Activated naive CD8-positive, alpha-beta T cell treated with anti-CD3 and anti-CD28 coated beads, Interleukin-2, amount 50 U/mL, for 24 hours (primary cell): ENCODE results near the gene IMPDH2.

Experiments used
- ATAC-seq: fragments of 150-1000 bp; cut with Tn5 transposase; one replicate; pipeline ENCODE4 v1.10.0; 2021
- DNase-seq: peaks from one replicate; pipeline ENCODE4 v3.0.0; 2021
- H3K27ac Mint-ChIP-seq: one replicate; pipeline ENCODE4 v1.8.0; 2021; ENCODE audit warnings: mild to moderate bottlenecking, mixed read lengths
- H3K27me3 Mint-ChIP-seq: one replicate; pipeline ENCODE4 v1.8.0; 2021; ENCODE audit warnings: mixed read lengths
- H3K36me3 Mint-ChIP-seq: one replicate; pipeline ENCODE4 v1.8.0; 2021; ENCODE audit warnings: low read depth, mixed read lengths
- H3K4me1 Mint-ChIP-seq: one replicate; pipeline ENCODE4 v1.8.0; 2021; ENCODE audit warnings: mixed read lengths
- H3K4me3 Mint-ChIP-seq: one replicate; pipeline ENCODE4 v1.8.0; 2021; ENCODE audit warnings: mild to moderate bottlenecking, moderate library complexity, mixed read lengths
- H3K9me3 Mint-ChIP-seq: one replicate; pipeline ENCODE4 v1.8.0; 2021; ENCODE audit warnings: mixed read lengths

IMPDH2 gene

DNA sequence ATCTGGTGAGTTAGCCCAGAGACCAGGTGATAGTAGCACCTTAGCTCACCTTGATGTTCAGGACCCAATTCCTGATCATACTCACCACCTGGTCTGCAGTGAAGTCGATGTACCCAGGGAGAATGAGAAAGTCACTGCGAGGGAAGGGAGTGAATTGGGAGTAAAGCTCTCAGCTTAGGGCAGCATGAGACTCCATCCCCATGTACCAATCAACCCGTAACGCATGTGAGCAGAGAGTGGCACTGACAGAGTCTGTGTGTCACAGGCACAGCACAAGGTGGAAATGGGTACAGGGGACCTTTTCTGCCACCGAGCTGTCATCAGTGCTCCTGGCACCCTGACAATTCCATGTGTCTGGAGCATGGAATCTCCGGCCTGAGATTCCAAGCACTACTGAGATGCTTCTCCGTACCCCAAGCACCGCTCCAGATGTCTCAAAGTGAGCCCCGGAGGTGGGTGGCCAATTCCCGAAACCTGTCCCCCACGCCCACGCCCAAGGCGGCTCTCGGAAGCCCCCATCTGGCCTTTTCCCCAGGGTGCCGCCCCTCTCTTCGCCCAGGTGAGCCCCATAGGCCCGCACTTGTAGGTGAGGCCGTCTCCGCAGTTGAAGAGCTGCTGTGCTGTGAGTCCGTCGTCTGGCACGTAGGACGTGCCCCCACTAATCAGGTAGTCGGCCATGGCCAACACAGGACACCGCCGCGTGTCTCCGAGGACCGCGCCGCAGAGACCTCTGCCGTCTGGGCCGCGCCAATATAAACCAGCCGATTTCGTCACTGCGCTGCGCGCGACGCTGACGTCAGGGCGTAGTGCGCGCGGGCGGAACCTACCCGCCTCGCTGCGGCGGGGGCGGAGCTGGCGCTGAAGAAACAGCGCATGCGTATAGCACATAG is at the start of gene IMPDH2:
Gene IMPDH2, minus strand, starts transcription at position 726 of the 890 bp plus-strand sequence. Its CDS starts 48 bp downstream, at position 678.
- DNase-seq, result peak; percentile 96
- Mint-ChIP-seq H3K27ac (peak within 1 kb of the TSS; percentile 92), H3K9me3 (no peaks in the 10 kb centered on the region), H3K4me3 (peak within 1 kb of the TSS; percentile 85), H3K27me3 (no peaks in the 10 kb centered on the region), H3K4me1 (peaks cover 57% of the 10 kb centered on the region), H3K36me3 (peaks cover 78% of the 10 kb centered on the region)
- ATAC-seq, result peak; percentile 86

DNA sequence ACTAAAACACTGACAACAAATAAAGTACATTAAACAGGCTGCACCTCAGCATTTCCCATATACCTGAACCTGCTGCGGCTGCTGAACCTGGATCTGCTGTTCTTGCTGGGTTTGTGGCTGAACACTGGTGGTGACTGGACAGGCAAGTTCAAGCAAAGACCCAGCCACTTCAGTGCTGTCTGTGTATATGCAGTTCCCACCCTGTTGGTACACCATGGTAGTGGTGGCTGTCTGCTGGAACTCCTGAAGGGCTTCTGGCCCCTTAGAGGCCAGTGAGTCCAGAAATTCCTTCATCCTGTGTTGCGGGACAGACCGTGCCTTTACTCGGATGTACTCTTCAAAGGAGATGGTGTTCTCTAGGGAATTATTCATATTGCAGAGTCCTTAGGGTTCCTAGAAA is 47.4 kb upstream of the IMPDH2 start:
- Mint-ChIP-seq H3K4me3 (no peak overlapping the region), H3K27ac (no peak overlapping the region), H3K36me3 (peaks cover 39% of the 10 kb centered on the region), H3K9me3 (no peaks in the 10 kb centered on the region), H3K27me3 (no peaks in the 10 kb centered on the region), H3K4me1 (peaks cover 3% of the 10 kb centered on the region)
- DNase-seq (no peak), ATAC-seq (no peak)

- no peak overlapping the region for H3K27ac Mint-ChIP-seq
- DNase-seq, result no peak
- peaks cover 3% of the 10 kb centered on the region for H3K4me1 Mint-ChIP-seq
- H3K9me3 Mint-ChIP-seq, result no peaks in the 10 kb centered on the region
- ATAC-seq, result no peak
- no peak overlapping the region for H3K4me3 Mint-ChIP-seq
- no peaks in the 10 kb centered on the region for H3K27me3 Mint-ChIP-seq
- peaks cover 39% of the 10 kb centered on the region for H3K36me3 Mint-ChIP-seq
Observed at GRCh38 chr3:49076116-49076515, 46.9 kb upstream of the IMPDH2 start.

- no peaks in the 10 kb centered on the region for H3K9me3 Mint-ChIP-seq
- peaks cover 23% of the 10 kb centered on the region for H3K36me3 Mint-ChIP-seq
- no peak for ATAC-seq
- H3K27ac Mint-ChIP-seq, result no peak overlapping the region
- H3K27me3 Mint-ChIP-seq, result no peaks in the 10 kb centered on the region
- peaks cover 6% of the 10 kb centered on the region for H3K4me1 Mint-ChIP-seq
- DNase-seq, result no peak
- no peak overlapping the region for H3K4me3 Mint-ChIP-seq
Observed at GRCh38 chr3:49058011-49058410, 28.8 kb upstream of the IMPDH2 start.

- ATAC-seq, result no peak
- Mint-ChIP-seq H3K27ac (no peak overlapping the region), H3K4me1 (peaks cover 6% of the 10 kb centered on the region), H3K4me3 (no peak overlapping the region), H3K27me3 (no peaks in the 10 kb centered on the region), H3K36me3 (peaks cover 27% of the 10 kb centered on the region), H3K9me3 (no peaks in the 10 kb centered on the region)
- no peak for DNase-seq
Observed at GRCh38 chr3:49057268-49057667, 28.1 kb upstream of the IMPDH2 start.

DNA sequence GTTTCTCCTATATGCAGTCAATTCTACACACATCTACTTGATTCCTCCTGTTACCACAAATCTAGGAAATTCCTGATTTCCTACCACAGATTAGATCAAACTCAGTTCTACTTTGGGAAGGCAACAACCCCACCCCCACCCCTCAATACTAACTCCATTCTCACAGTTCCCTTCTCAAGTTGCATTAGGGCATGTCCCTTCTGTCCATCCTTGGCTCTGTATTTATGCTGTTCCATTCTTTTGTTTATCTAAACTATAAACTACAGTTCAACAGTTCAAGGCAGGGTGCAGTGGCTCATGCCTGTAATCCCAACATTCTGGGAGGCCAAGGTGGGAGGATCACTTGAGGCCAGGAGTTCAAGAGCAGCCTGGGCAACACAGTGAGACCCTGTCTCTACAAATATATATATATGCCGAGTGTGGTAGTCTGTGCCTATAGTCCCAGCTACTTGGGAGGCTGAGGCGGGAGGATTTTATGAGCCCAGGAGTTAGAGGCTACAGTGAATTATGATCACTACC is 25.2 kb upstream of the IMPDH2 start:
- Mint-ChIP-seq H3K9me3 (no peaks in the 10 kb centered on the region), H3K4me1 (peaks cover 4% of the 10 kb centered on the region), H3K4me3 (no peak overlapping the region), H3K36me3 (peaks cover 33% of the 10 kb centered on the region), H3K27ac (peak overlapping the region; percentile 5), H3K27me3 (no peaks in the 10 kb centered on the region)
- DNase-seq (no peak), ATAC-seq (no peak)

DNA sequence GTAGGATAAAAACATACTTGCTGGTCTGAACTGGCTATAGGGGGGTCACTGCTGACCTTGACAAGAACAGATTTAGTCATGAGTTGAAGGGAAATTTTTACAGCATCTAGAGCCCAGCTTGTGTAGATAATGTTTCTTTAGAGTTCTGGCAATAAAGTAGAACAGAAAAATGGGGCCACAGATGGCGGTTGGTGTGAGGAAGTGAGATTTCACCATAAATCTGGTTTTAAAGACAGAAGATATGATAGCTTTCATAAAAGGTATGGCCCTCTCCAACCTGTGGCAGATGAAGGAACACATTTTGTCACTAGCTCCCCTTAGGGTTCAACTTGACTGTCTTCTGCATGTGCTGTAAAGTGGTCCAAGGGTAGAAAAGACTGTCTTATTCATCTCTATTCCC is 24.3 kb upstream of the IMPDH2 start:
- H3K4me1 Mint-ChIP-seq, result peaks cover 4% of the 10 kb centered on the region
- ATAC-seq (no peak), DNase-seq (no peak)
- H3K27me3 Mint-ChIP-seq, result no peaks in the 10 kb centered on the region
- no peak overlapping the region for H3K4me3 Mint-ChIP-seq
- H3K27ac Mint-ChIP-seq, result no peak overlapping the region
- no peaks in the 10 kb centered on the region for H3K9me3 Mint-ChIP-seq
- peaks cover 36% of the 10 kb centered on the region for H3K36me3 Mint-ChIP-seq

GRCh38 chr3:49035281-49035680 is 6.1 kb upstream of the IMPDH2 start:
- DNase-seq (no peak), ATAC-seq (no peak)
- no peaks in the 10 kb centered on the region for H3K4me1 Mint-ChIP-seq
- H3K27me3 Mint-ChIP-seq, result no peaks in the 10 kb centered on the region
- H3K36me3 Mint-ChIP-seq, result peaks cover 30% of the 10 kb centered on the region
- H3K27ac Mint-ChIP-seq, result no peak overlapping the region
- H3K9me3 Mint-ChIP-seq, result no peaks in the 10 kb centered on the region
- no peak overlapping the region for H3K4me3 Mint-ChIP-seq

DNA sequence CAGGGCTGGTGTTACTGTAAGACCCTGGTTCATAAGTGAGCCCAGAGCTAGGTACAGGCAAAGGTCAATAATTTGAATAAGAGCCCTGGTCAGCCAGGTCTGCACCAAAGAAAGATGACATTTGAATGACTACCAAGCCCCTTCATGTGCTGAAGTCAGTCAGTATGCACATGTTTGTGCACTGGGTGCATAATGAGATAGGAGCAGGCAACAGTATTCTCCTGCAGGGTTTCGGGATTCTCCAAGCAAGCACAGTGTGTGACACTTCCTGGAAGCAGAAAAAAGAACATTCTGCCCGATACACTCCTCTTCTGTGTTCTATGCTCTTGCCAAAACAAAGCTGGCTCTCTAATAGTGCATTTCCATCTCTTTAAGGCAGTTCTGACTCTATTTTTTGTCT is 5.5 kb upstream of the IMPDH2 start:
- Mint-ChIP-seq H3K4me3 (no peak overlapping the region), H3K36me3 (peaks cover 34% of the 10 kb centered on the region), H3K27me3 (no peaks in the 10 kb centered on the region), H3K27ac (peak overlapping the region; percentile 42), H3K9me3 (no peaks in the 10 kb centered on the region), H3K4me1 (peaks cover 4% of the 10 kb centered on the region)
- no peak for DNase-seq
- ATAC-seq, result no peak

- no peak for DNase-seq
- no peaks in the 10 kb centered on the region for H3K27me3 Mint-ChIP-seq
- peaks cover 18% of the 10 kb centered on the region for H3K4me1 Mint-ChIP-seq
- no peak for ATAC-seq
- H3K4me3 Mint-ChIP-seq, result no peak overlapping the region
- H3K27ac Mint-ChIP-seq, result no peak overlapping the region
- no peaks in the 10 kb centered on the region for H3K9me3 Mint-ChIP-seq
- H3K36me3 Mint-ChIP-seq, result peaks cover 51% of the 10 kb centered on the region
Observed at GRCh38 chr3:49032646-49033304, 3.6 kb upstream of the IMPDH2 start.

GRCh38 chr3:49030321-49030720 is 1.1 kb upstream of the IMPDH2 start:
- Mint-ChIP-seq H3K36me3 (peaks cover 72% of the 10 kb centered on the region), H3K4me1 (peaks cover 43% of the 10 kb centered on the region), H3K27ac (peak overlapping the region; percentile 92), H3K9me3 (no peaks in the 10 kb centered on the region), H3K27me3 (no peaks in the 10 kb centered on the region), H3K4me3 (no peak overlapping the region)
- no peak for ATAC-seq
- no peak for DNase-seq

DNA sequence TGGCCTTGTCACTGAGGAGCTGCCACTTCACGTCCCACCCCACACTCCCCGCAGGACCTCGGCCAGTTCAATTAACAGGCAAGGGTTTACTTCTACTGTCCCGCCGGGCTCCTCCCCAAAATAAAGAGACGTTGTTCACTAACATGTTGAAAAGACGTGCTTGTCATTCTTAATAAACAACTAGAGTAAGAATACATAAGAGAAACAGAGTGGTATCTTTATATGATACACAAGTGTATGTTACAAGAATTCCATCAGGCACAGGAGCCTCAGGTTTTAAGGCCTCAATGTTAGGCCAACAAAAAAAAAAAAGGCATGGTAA is 326 bp upstream of the IMPDH2 start:
- H3K36me3 Mint-ChIP-seq, result peaks cover 73% of the 10 kb centered on the region
- H3K27ac Mint-ChIP-seq, result peak overlapping the region; percentile 92
- peak overlapping the region; percentile 85 for H3K4me3 Mint-ChIP-seq
- ATAC-seq, result no peak
- H3K9me3 Mint-ChIP-seq, result no peaks in the 10 kb centered on the region
- no peaks in the 10 kb centered on the region for H3K27me3 Mint-ChIP-seq
- peaks cover 51% of the 10 kb centered on the region for H3K4me1 Mint-ChIP-seq
- DNase-seq, result no peak

- ATAC-seq (no peak), DNase-seq (no peak)
- Mint-ChIP-seq H3K36me3 (peaks cover 81% of the 10 kb centered on the region), H3K27ac (peak overlapping the region; percentile 92), H3K9me3 (no peaks in the 10 kb centered on the region), H3K27me3 (no peaks in the 10 kb centered on the region), H3K4me3 (peak overlapping the region; percentile 85), H3K4me1 (peaks cover 62% of the 10 kb centered on the region)
Observed at GRCh38 chr3:49028298-49028672, 913 bp downstream of the IMPDH2 start.

DNA sequence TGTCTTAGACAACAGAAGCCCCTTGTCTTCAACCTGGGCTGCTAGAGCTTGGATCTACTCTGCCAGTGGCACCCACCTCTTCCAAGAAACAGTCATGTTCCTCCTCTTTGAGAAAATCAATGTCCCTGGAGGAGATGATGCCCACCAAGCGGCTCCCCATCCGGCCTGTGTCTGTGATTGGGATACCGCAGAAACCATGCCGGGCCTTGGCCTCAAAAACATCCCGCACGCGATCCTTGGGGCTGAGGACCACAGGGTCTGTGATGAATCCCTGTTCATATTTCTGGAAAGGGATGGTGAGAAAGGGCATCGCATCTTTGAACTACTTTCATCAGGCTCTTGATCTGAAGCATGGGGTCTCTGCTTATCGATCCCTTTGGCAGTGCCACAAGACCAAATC is 1.6 kb downstream of the IMPDH2 start:
- Mint-ChIP-seq H3K9me3 (no peaks in the 10 kb centered on the region), H3K36me3 (peaks cover 81% of the 10 kb centered on the region), H3K4me3 (peak overlapping the region; percentile 85), H3K4me1 (peaks cover 66% of the 10 kb centered on the region), H3K27me3 (no peaks in the 10 kb centered on the region), H3K27ac (peak overlapping the region; percentile 92)
- no peak for DNase-seq
- no peak for ATAC-seq

GRCh38 chr3:49026536-49026935 is 2.7 kb downstream of the IMPDH2 start:
- Mint-ChIP-seq H3K4me3 (peak overlapping the region; percentile 85), H3K36me3 (peaks cover 78% of the 10 kb centered on the region), H3K4me1 (peaks cover 66% of the 10 kb centered on the region), H3K27me3 (no peaks in the 10 kb centered on the region), H3K27ac (peak overlapping the region; percentile 71), H3K9me3 (no peaks in the 10 kb centered on the region)
- no peak for ATAC-seq
- DNase-seq, result no peak
